Stimulated activated CD8-positive, alpha-beta memory T cell treated with anti-CD3 and anti-CD28 coated beads, Interleukin-15, amount 100 ng/mL, for 48 hours (primary cell): Measurements from ENCODE around the gene GDF10.

Source experiments
- DNase-seq, 2 donors: peaks; one replicate each; pipeline ENCODE4 v3.0.0-alpha.2; 2020; ENCODE audit warnings: low read depth in 2 of 2

GDF10 gene

GRCh38 chr10:47269294-47269693 is 30.7 kb upstream of the GDF10 start:
- no peak for DNase-seq

GRCh38 chr10:47276071-47276470 is 23.9 kb upstream of the GDF10 start:
- DNase-seq: no peak

GRCh38 chr10:47276576-47277351 is 23.2 kb upstream of the GDF10 start:
- DNase-seq: no peak

GRCh38 chr10:47277352-47278151 is 22.4 kb upstream of the GDF10 start:
- DNase-seq: peak; percentile 32 to 36

- DNase-seq: no peak
Observed at GRCh38 chr10:47278152-47278473, 21.9 kb upstream of the GDF10 start.

GRCh38 chr10:47278720-47279119 is 21.3 kb upstream of the GDF10 start:
- DNase-seq: no peak

- no peak for DNase-seq
Observed at GRCh38 chr10:47279276-47279675, 20.7 kb upstream of the GDF10 start.

GRCh38 chr10:47282005-47282656 is 17.9 kb upstream of the GDF10 start:
- DNase-seq: no peak

GRCh38 chr10:47282657-47283018 is 17.4 kb upstream of the GDF10 start:
- no peak for DNase-seq

- no peak for DNase-seq
Observed at GRCh38 chr10:47283101-47283630, 16.8 kb upstream of the GDF10 start.

- DNase-seq: no peak
Observed at GRCh38 chr10:47283848-47284247, 16.1 kb upstream of the GDF10 start.

GRCh38 chr10:47285381-47286115 is 14.4 kb upstream of the GDF10 start:
- no peak for DNase-seq

- DNase-seq: no peak
Observed at GRCh38 chr10:47286116-47286505, 13.9 kb upstream of the GDF10 start.

GRCh38 chr10:47286591-47287315 is 13.2 kb upstream of the GDF10 start:
- DNase-seq: no peak

- DNase-seq: no peak
Observed at GRCh38 chr10:47287365-47287802, 12.6 kb upstream of the GDF10 start.

- DNase-seq: no peak
Observed at GRCh38 chr10:47287805-47288204, 12.2 kb upstream of the GDF10 start.

- no peak for DNase-seq
Observed at GRCh38 chr10:47288236-47288635, 11.8 kb upstream of the GDF10 start.

- DNase-seq: no peak
Observed at GRCh38 chr10:47288916-47289495, 11.0 kb upstream of the GDF10 start.

GRCh38 chr10:47289921-47290320 is 10.1 kb upstream of the GDF10 start:
- no peak for DNase-seq

- no peak for DNase-seq
Observed at GRCh38 chr10:47290338-47290737, 9.7 kb upstream of the GDF10 start.

- no peak for DNase-seq
Observed at GRCh38 chr10:47291682-47292081, 8.3 kb upstream of the GDF10 start.
